Psoas muscle (tissue), 8 donors: ENCODE data around the gene ALDH6A1. TPM values are rescaled to one million over a fixed set of nuclear protein-coding genes. Genes with fewer than 3 reads are reported as not detected.

Experiments
- ATAC-seq, 4 donors: fragments of 200-7000 bp; cut with Tn5 transposase; one replicate each; pipeline ENCODE4 v1.9.1; 2020; ENCODE audit warnings: moderate library complexity in 3 of 4, mild to moderate bottlenecking in 2 of 4
- DNase-seq, 2 donors: peaks; one replicate each; pipeline ENCODE4 v3.0.0-alpha.2; 2020
- H3K27ac ChIP-seq: fragments of 200-600 bp; one replicate; pipeline ENCODE4 v1.8.0; 2022
- H3K27me3 ChIP-seq, 3 donors: fragments of 200-600 bp in 1 of 3; one replicate each; pipeline versions ENCODE4 v1.6.1 to v1.8.0; 2013 to 2022; ENCODE audit warnings: low read length in 2 of 3, mild to moderate bottlenecking in 2 of 3, moderate library complexity in 1 of 3; ENCODE audit not compliant: insufficient read depth in 3 of 3
- H3K36me3 ChIP-seq, 2 donors: fragments of 200-600 bp in 1 of 2; one replicate each; pipeline versions ENCODE4 v1.6.1 to v1.8.0; 2013 to 2022; ENCODE audit warnings: low read depth in 1 of 2, mild to moderate bottlenecking in 1 of 2, moderate library complexity in 1 of 2; ENCODE audit not compliant: insufficient read depth in 1 of 2
- H3K4me1 ChIP-seq: fragments of 200-600 bp; one replicate; pipeline ENCODE4 v1.8.0; 2022
- H3K4me3 ChIP-seq: fragments of 200-600 bp; one replicate; pipeline ENCODE4 v1.8.0; 2022; ENCODE audit warnings: mild to moderate bottlenecking
- H3K9me3 ChIP-seq: fragments of 200-600 bp; one replicate; pipeline ENCODE4 v1.8.0; 2022
- WGBS, 3 donors: extraction: QIAGEN DNeasy Blood & Tissue Kit; methylation state at CpG; one replicate each; pipeline versions ENCODE4 v1.1.6 to v1.1.7; 2013; 5-methylcytosine and 5-hydroxymethylcytosine counted together
- intact Hi-C, 2 donors: fragments of 100-400 bp; cut with DNase I; formaldehyde crosslinking; loops; one replicate each; pipeline versions ENCODE4 v1.11.0 to v1.14.2; 2022
- polyA plus RNA-seq, 3 donors: library from polyadenylated mRNA; stranded (reverse); fragments of 200-250 nt; gene quantifications; one replicate each; pipeline ENCODE4 v1.2.3, GENCODE V29; 2013
- total RNA-seq, 4 donors: library from RNA; stranded (reverse); fragmentation: NEBNext Ultra II Directional in 2 of 4; extraction: Animal tissue kit (Norgen Biotek cat#: 25700) in 2 of 4; gene quantifications; one replicate each; pipeline versions ENCODE4 v1.2.1 to v1.2.4, GENCODE V29; 2021 to 2023
- TF ChIP-seq, protein P1 (sequence below): fragments of 200-600 bp; IDR thresholded peaks from one replicate; pipeline ENCODE4 v1.8.0; 2022; ENCODE audit warnings: antibody characterized with exemption
- donor health status: healthy with polysubstance abuse.
- donor health status: DM: no; HTN: no; CAD: no; lungs with moderate emphysema.
- donor health status: Bipolar disorder and iron deficiency.
- donor health status: healthy.
- donor health status: DM: yes; HTN: yes; CAD: no.
- donor health status: DM: no; HTN: no; CAD: no.
- donor health status: DM: no; HTN: no; CAD: no.
- donor health status: DM: yes; HTN: yes; CAD: no.

Gene ALDH6A1
- total and polyA plus RNA-seq, 7 donors = 7.3 to 60.5 (median 22.3) TPM

DNA sequence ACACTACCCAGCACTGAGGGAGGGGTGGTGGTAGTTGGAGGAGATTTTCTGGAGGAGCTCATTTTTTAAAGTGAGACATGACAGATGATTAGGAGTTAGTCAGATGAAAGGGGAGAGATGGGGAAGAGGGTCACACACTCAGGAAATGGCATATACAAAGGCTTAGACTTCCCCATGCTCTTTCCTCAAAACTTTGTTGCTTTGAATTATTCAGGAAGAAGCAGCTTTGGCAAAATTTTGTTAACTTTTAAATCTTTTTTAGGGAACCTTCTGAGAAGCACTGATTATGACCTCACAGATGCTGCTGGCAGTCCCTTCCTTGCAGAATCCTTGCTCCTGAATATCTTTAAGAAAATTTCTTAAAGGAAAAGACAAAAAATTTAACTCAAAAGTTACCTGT is 19.8 kb downstream of the ALDH6A1 start:
- no peak for ATAC-seq
- H3K27me3 ChIP-seq = no peaks in the 10 kb centered on the region
- no peak overlapping the region for H3K4me3 ChIP-seq
- intact Hi-C loops = no loop called here
- H3K36me3 ChIP-seq = peaks cover 8 to 99% of the 10 kb centered on the region in 2 donors
- H3K9me3 ChIP-seq = no peaks in the 10 kb centered on the region
- no peak overlapping the region for H3K27ac ChIP-seq
- DNase-seq = no peak
- TF ChIP-seq, protein P1, sequence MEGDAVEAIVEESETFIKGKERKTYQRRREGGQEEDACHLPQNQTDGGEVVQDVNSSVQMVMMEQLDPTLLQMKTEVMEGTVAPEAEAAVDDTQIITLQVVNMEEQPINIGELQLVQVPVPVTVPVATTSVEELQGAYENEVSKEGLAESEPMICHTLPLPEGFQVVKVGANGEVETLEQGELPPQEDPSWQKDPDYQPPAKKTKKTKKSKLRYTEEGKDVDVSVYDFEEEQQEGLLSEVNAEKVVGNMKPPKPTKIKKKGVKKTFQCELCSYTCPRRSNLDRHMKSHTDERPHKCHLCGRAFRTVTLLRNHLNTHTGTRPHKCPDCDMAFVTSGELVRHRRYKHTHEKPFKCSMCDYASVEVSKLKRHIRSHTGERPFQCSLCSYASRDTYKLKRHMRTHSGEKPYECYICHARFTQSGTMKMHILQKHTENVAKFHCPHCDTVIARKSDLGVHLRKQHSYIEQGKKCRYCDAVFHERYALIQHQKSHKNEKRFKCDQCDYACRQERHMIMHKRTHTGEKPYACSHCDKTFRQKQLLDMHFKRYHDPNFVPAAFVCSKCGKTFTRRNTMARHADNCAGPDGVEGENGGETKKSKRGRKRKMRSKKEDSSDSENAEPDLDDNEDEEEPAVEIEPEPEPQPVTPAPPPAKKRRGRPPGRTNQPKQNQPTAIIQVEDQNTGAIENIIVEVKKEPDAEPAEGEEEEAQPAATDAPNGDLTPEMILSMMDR = no peak
- no peaks in the 10 kb centered on the region for H3K4me1 ChIP-seq

DNA sequence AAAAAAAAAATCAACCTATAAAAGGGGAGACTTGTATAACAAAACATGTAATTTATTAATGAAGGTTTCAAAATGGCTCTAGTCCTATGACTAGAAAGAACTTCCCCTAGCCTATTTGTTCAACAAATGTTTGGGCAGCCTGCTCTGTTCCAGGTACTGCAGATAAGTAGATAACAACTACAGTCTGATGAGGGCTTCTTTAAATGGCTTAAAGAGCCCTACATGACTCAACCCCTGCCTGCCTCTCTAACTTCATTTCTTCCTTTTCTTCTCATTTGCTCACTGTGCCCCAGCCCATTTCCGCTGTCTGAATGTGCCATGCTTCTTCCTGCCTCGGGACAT is 21.5 kb downstream of the ALDH6A1 start:
- TF ChIP-seq, protein P1 = no peak
- WGBS, 3 donors = 65 to 70% (median 69%) methylated on average over 2 of the region's 2 CpGs
- peaks cover 8 to 99% of the 10 kb centered on the region in 2 donors for H3K36me3 ChIP-seq
- intact Hi-C loops = no loop called here
- no peaks in the 10 kb centered on the region for H3K27me3 ChIP-seq
- H3K9me3 ChIP-seq = no peaks in the 10 kb centered on the region
- H3K27ac ChIP-seq = no peak overlapping the region
- no peak overlapping the region for H3K4me3 ChIP-seq
- ATAC-seq (no peak), DNase-seq (no peak)
- H3K4me1 ChIP-seq = no peaks in the 10 kb centered on the region

- Histone ChIP-seq H3K9me3 (no peaks in the 10 kb centered on the region), H3K4me1 (no peaks in the 10 kb centered on the region), H3K36me3 (no peaks in the 10 kb centered on the region), H3K4me3 (no peak overlapping the region), H3K27ac (no peak overlapping the region), H3K27me3 (no peaks in the 10 kb centered on the region)
- 76 to 78% (median 76%) methylated on average over 3 of the region's 3 CpGs for WGBS, 3 donors
- TF ChIP-seq, protein P1 = no peak
- DNase-seq = no peak
- no peak for ATAC-seq
- intact Hi-C loops = no loop called here
Observed at GRCh38 chr14:74049876-74050495, 34.3 kb downstream of the ALDH6A1 start.

DNA sequence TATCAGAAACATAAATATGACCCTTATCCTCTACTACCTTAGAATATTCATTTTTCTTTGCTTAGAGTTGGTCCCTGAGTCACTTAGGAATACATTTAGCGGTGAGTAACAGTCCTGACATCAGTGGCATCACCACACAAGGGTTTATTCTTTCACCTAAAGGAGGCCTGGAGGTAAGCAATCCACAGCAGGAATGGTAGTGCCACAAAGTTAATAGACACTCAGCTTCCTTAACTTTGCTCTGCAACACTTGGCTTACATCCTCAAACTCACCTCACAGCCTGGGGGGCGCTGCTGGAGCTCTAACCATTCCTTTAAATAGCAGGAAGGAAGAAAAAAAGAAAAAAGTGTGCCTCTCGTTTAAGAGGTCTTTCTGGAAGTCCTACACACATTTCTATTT is 36.0 kb downstream of the ALDH6A1 start:
- intact Hi-C loops = no loop called here
- DNase-seq = no peak
- WGBS, 3 donors = 58 to 64% (median 58%) methylated on average over 3 of the region's 3 CpGs
- Histone ChIP-seq H3K9me3 (no peaks in the 10 kb centered on the region), H3K4me3 (no peak overlapping the region), H3K27ac (no peak overlapping the region), H3K36me3 (no peaks in the 10 kb centered on the region), H3K27me3 (no peaks in the 10 kb centered on the region), H3K4me1 (no peaks in the 10 kb centered on the region)
- TF ChIP-seq, protein P1 = no peak
- no peak for ATAC-seq

GRCh38 chr14:74045522-74045921 is 38.7 kb downstream of the ALDH6A1 start:
- TF ChIP-seq, protein P1 = no peak
- intact Hi-C loops = no loop called here
- DNase-seq (no peak), ATAC-seq (no peak)
- 96 to 100% (median 98%) methylated on average over 4 of the region's 4 CpGs for WGBS, 3 donors
- Histone ChIP-seq H3K4me1 (no peaks in the 10 kb centered on the region), H3K4me3 (no peak overlapping the region), H3K27me3 (no peaks in the 10 kb centered on the region), H3K9me3 (no peaks in the 10 kb centered on the region), H3K27ac (no peak overlapping the region), H3K36me3 (peaks cover 0 to 4% of the 10 kb centered on the region in 2 donors)
